Heart left ventricle (tissue), 16 donors: Measurements from ENCODE around the gene ZFYVE27. TPM values are rescaled to one million over a fixed set of nuclear protein-coding genes. Genes with fewer than 3 reads are reported as not detected.

Source experiments
- ATAC-seq, 4 donors: fragments of 200-7000 bp; cut with Tn5 transposase; one replicate each; pipeline ENCODE4 v1.9.1; 2020 to 2022; ENCODE audit warnings: moderate library complexity in 4 of 4, mild to moderate bottlenecking in 3 of 4, moderate number of reproducible peaks in 1 of 4
- DNase-seq, 5 donors: peaks; one replicate each; pipeline ENCODE4 v3.0.0-alpha.2; 2020
- H3K27ac ChIP-seq, 12 donors: fragments of 200-600 bp; sonication (generic) in 4 of 12; one replicate each; pipeline versions ENCODE4 v1.5.0 to v1.8.0; 2016 to 2022; ENCODE audit warnings: mild to moderate bottlenecking in 2 of 12
- H3K27me3 ChIP-seq, 9 donors: fragments of 200-600 bp; sonication (generic) in 2 of 9; one replicate each; pipeline versions ENCODE4 v1.5.1 to v1.8.0; 2016 to 2022; ENCODE audit warnings: mild to moderate bottlenecking in 3 of 9
- H3K36me3 ChIP-seq, 9 donors: fragments of 200-600 bp; sonication (generic) in 2 of 9; one replicate each; pipeline versions ENCODE4 v1.5.0 to v1.8.0; 2018 to 2022; ENCODE audit warnings: mild to moderate bottlenecking in 2 of 9
- H3K4me1 ChIP-seq, 12 donors: fragments of 200-600 bp; sonication (generic) in 4 of 12; one replicate each; pipeline versions ENCODE4 v1.5.0 to v1.8.0; 2016 to 2022; ENCODE audit warnings: mild to moderate bottlenecking in 3 of 12
- H3K4me3 ChIP-seq, 12 donors: fragments of 200-600 bp; sonication (generic) in 4 of 12; one replicate each; pipeline versions ENCODE4 v1.5.0 to v1.8.0; 2017 to 2022; ENCODE audit warnings: mild to moderate bottlenecking in 9 of 12, moderate library complexity in 4 of 12
- H3K9me3 ChIP-seq, 12 donors: fragments of 200-600 bp; sonication (generic) in 4 of 12; one replicate each; pipeline versions ENCODE4 v1.5.0 to v1.8.0; 2016 to 2022; ENCODE audit warnings: mild to moderate bottlenecking in 1 of 12
- POLR2A ChIP-seq, 2 donors: fragments of 450-650 bp; IDR thresholded peaks; one replicate each; pipeline ENCODE4 v1.6.1; 2017; ENCODE audit warnings: antibody characterized with exemption in 2 of 2, mild to moderate bottlenecking in 2 of 2, moderate library complexity in 2 of 2
- WGBS, 4 donors: extraction: QIAGEN DNeasy Blood & Tissue Kit in 2 of 4; methylation state at CpG; one replicate each; pipeline versions ENCODE4 v1.1.5 to v1.1.7; 2013 to 2018; 5-methylcytosine and 5-hydroxymethylcytosine counted together
- intact Hi-C, 10 donors: fragments of 100-400 bp; cut with DNase I; formaldehyde crosslinking; loops; one replicate each; pipeline versions ENCODE4 v1.11.1 to v1.14.2; 2022
- polyA plus RNA-seq, 2 donors: library from polyadenylated mRNA; stranded (reverse); fragments of 200-250 nt; gene quantifications; one replicate each; pipeline ENCODE4 v1.2.3, GENCODE V29; 2013
- total RNA-seq, 9 donors: library from RNA; depleted of rRNA in 2 of 9; stranded (reverse); fragments of >200 nt in 2 of 9; fragmentation: NEBNext Ultra II Directional in 3 of 9; extraction: Animal tissue kit (Norgen Biotek cat#: 25700) in 3 of 9; gene quantifications; one replicate each; pipeline versions ENCODE4 v1.1.0 to v1.2.4, GENCODE V29; 2016 to 2023
- TF ChIP-seq, protein P1 (sequence below), 12 donors: fragments of 200-600 bp; sonication (generic) in 4 of 12; IDR thresholded peaks; one replicate each; pipeline versions ENCODE4 v1.5.0 to v1.8.0; 2018 to 2022; ENCODE audit warnings: antibody characterized with exemption in 12 of 12, mild to moderate bottlenecking in 5 of 12
- donor health status: ischemic (EF 13 %, LVEDD 7.1; RV severe dilation, severe dysfunction).
- donor health status: healthy with polysubstance abuse.
- donor health status: DM: no; HTN: yes; CAD: no.
- donor health status: DM: no; HTN: no; CAD: no.
- donor health status: ischemic (EF 25% LVEDD 6.9; RV normal size, moderate dysfunction).
- donor health status: ischemic (EF 25% LVEDD 5.7; RV mildly dilated, moderate dysfunction).
- donor health status: healthy.
- donor health status: DM: yes; HTN: yes; CAD: no.
- donor health status: ischemic (EF 35%, LVEDD 5.7; RV mildly dilated, moderate dysfunction).
- donor health status: nonischemic (EF 11% LVEDD 7.7; RV severe dilation, severe dysfunction).
- donor health status: DM: yes; HTN: yes; CAD: no.
- donor health status: PGD.
- donor health status: ischemic (EF 29% LVEDD 5.4; RV normal size, mild dysfunction).
- donor health status: nonischemic (EF 23%, LVEDD 6.1; RV moderate dilation, normal function).

The ZFYVE27 gene
- total and polyA plus RNA-seq, 11 donors = 7.3 to 28.5 (median 13.1) TPM

GRCh38 chr10:97717627-97718026, 19.3 kb upstream of the ZFYVE27 start:
- no peak for ATAC-seq
- WGBS, 4 donors = 90 to 93% (median 91%) methylated on average over 7 of the region's 7 CpGs
- Histone ChIP-seq H3K4me1 (peaks cover 0 to 57% (median 28%) of the 10 kb centered on the region in 12 donors), H3K27ac (peak overlapping the region in 3 of 12 donors; percentile 25 to 71 (median 28)), H3K9me3 (no peaks in the 10 kb centered on the region), H3K36me3 (peaks cover 0 to 20% (median 0%) of the 10 kb centered on the region in 9 donors), H3K27me3 (no peaks in the 10 kb centered on the region), H3K4me3 (no peak overlapping the region)
- TF ChIP-seq, protein P1, sequence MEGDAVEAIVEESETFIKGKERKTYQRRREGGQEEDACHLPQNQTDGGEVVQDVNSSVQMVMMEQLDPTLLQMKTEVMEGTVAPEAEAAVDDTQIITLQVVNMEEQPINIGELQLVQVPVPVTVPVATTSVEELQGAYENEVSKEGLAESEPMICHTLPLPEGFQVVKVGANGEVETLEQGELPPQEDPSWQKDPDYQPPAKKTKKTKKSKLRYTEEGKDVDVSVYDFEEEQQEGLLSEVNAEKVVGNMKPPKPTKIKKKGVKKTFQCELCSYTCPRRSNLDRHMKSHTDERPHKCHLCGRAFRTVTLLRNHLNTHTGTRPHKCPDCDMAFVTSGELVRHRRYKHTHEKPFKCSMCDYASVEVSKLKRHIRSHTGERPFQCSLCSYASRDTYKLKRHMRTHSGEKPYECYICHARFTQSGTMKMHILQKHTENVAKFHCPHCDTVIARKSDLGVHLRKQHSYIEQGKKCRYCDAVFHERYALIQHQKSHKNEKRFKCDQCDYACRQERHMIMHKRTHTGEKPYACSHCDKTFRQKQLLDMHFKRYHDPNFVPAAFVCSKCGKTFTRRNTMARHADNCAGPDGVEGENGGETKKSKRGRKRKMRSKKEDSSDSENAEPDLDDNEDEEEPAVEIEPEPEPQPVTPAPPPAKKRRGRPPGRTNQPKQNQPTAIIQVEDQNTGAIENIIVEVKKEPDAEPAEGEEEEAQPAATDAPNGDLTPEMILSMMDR (IDR thresholded peaks at IDR 0.05) = no peak
- no peak for DNase-seq
- intact Hi-C loops = no loop called here

GRCh38 chr10:97718178-97718577, 18.8 kb upstream of the ZFYVE27 start:
- Histone ChIP-seq H3K27ac (peak overlapping the region in 6 of 12 donors; percentile 25 to 71 (median 28)), H3K36me3 (peaks cover 0 to 20% (median 0%) of the 10 kb centered on the region in 9 donors), H3K4me3 (no peak overlapping the region), H3K4me1 (peaks cover 0 to 52% (median 25%) of the 10 kb centered on the region in 12 donors), H3K27me3 (no peaks in the 10 kb centered on the region), H3K9me3 (no peaks in the 10 kb centered on the region)
- intact Hi-C loops = no loop called here
- DNase-seq = no peak
- no peak for TF ChIP-seq POLR2A (IDR thresholded peaks at IDR 0.05)
- TF ChIP-seq, protein P1 (IDR thresholded peaks at IDR 0.05) = no peak
- no peak for ATAC-seq
- WGBS, 4 donors = 54 to 72% (median 66%) methylated on average over 6 of the region's 6 CpGs

- ATAC-seq (no peak), DNase-seq (no peak)
- WGBS, 4 donors = 46 to 58% (median 54%) methylated on average over 8 of the region's 8 CpGs
- Histone ChIP-seq H3K27ac (peak overlapping the region in 6 of 12 donors; percentile 25 to 71 (median 28)), H3K36me3 (peaks cover 0 to 20% (median 0%) of the 10 kb centered on the region in 9 donors), H3K4me1 (peaks cover 0 to 50% (median 22%) of the 10 kb centered on the region in 12 donors), H3K9me3 (no peaks in the 10 kb centered on the region), H3K27me3 (no peaks in the 10 kb centered on the region), H3K4me3 (no peak overlapping the region)
- TF ChIP-seq, protein P1 (IDR thresholded peaks at IDR 0.05) = no peak
- no peak for TF ChIP-seq POLR2A (IDR thresholded peaks at IDR 0.05)
- intact Hi-C loops = no loop called here
Measured at GRCh38 chr10:97718659-97719142, 18.2 kb upstream of the ZFYVE27 start.

- intact Hi-C loops = no loop called here
- H3K36me3 ChIP-seq = peaks cover 0 to 20% (median 0%) of the 10 kb centered on the region in 9 donors
- WGBS, 4 donors = 87 to 96% (median 90%) methylated on average over 2 of the region's 2 CpGs
- no peak overlapping the region for H3K4me3 ChIP-seq
- TF ChIP-seq, protein P1 (IDR thresholded peaks at IDR 0.05) = no peak
- TF ChIP-seq POLR2A (IDR thresholded peaks at IDR 0.05) = no peak
- DNase-seq = no peak
- H3K4me1 ChIP-seq = peaks cover 0 to 50% (median 18%) of the 10 kb centered on the region in 12 donors
- H3K27me3 ChIP-seq = no peaks in the 10 kb centered on the region
- H3K27ac ChIP-seq = peak overlapping the region in 3 of 12 donors; percentile 25 to 71 (median 26)
- no peaks in the 10 kb centered on the region for H3K9me3 ChIP-seq
- ATAC-seq = no peak
Measured at GRCh38 chr10:97719602-97720001, 17.3 kb upstream of the ZFYVE27 start.
